SU-DHL-6 (cell line): ENCODE measurements around the gene AARS2.
A peak's percentile ranks its signal among the peaks of the same experiment; 100 is the strongest.
"Not testable (repeated sequence)": the region's sequence is repeated elsewhere in the genome, so short reads cannot be mapped to it uniquely, and the experiment has no call there.

Experiments used
- H2AFZ ChIP-seq: fragments of 200-600 bp; sonication (generic); 2 replicates; pipeline ENCODE4 v1.6.1; 2014; ENCODE audit warnings: low read depth, mild to moderate bottlenecking, moderate library complexity, mixed read lengths, antibody characterized with exemption, low read length; ENCODE audit not compliant: severe bottlenecking
- H3F3A ChIP-seq: fragments of 200-600 bp; shearing (Covaris generic); 2 replicates; pipeline ENCODE4 v1.6.0; 2016; ENCODE audit warnings: antibody characterized with exemption, mild to moderate bottlenecking; ENCODE audit not compliant: insufficient read depth
- H3K27ac ChIP-seq: fragments of 200-600 bp; sonication (generic); 2 replicates; pipeline ENCODE4 v1.5.1; 2016; ENCODE audit warnings: low read depth, mild to moderate bottlenecking, low read length, moderate library complexity, mixed read lengths
- H3K27me3 ChIP-seq: fragments of 200-600 bp; sonication (generic), shearing (Covaris generic); 2 replicates; pipeline ENCODE4 v1.6.0; 2014; ENCODE audit warnings: mild to moderate bottlenecking, low read length
- H3K36me3 ChIP-seq: fragments of 200-600 bp; sonication (generic); 2 replicates; pipeline ENCODE4 v1.6.1; 2014; ENCODE audit warnings: mild to moderate bottlenecking, low read length, mixed read lengths
- H3K4me2 ChIP-seq: fragments of 300-600, 200-600 bp; shearing (Covaris generic), sonication (generic); 2 replicates; pipeline ENCODE4 v1.6.0; 2014; ENCODE audit warnings: low read length, low read depth, mild to moderate bottlenecking; ENCODE audit not compliant: poor library complexity, severe bottlenecking
- H3K4me3 ChIP-seq: fragments of 200-600 bp; sonication (generic); 2 replicates; pipeline ENCODE4 v1.5.1; 2014; ENCODE audit warnings: antibody characterized with exemption, low read length, mild to moderate bottlenecking, mixed read lengths; ENCODE audit not compliant: insufficient read depth, poor library complexity, severe bottlenecking
- H3K79me2 ChIP-seq: fragments of 200-600 bp; sonication (generic); 2 replicates; pipeline ENCODE4 v1.6.1; 2014; ENCODE audit warnings: mild to moderate bottlenecking, low read length, moderate library complexity; ENCODE audit not compliant: insufficient read depth
- H3K9ac ChIP-seq: fragments of 200-600 bp; sonication (generic); 2 replicates; pipeline ENCODE4 v1.7.0; 2014; ENCODE audit warnings: mild to moderate bottlenecking, low read length
- H3K9me2 ChIP-seq: fragments of 200-600 bp; sonication (generic); replicated peaks from 2 replicates; pipeline ENCODE4 v1.6.1; 2014; ENCODE audit warnings: low read length; ENCODE audit not compliant: insufficient read depth
- H3K9me3 ChIP-seq: fragments of 200-600 bp; sonication (generic); 2 replicates; pipeline ENCODE4 v1.6.1; 2014; ENCODE audit warnings: low read length, mixed read lengths; ENCODE audit not compliant: insufficient read depth
- H4K20me1 ChIP-seq: fragments of 200-600 bp; sonication (generic); 2 replicates; pipeline ENCODE4 v1.6.1; 2014; ENCODE audit warnings: low read depth, mild to moderate bottlenecking, antibody characterized with exemption, low read length, moderate library complexity, mixed read lengths
- CTCF ChIP-seq: fragments of 200-600 bp; sonication (generic); IDR thresholded peaks from one replicate; pipeline ENCODE4 v1.5.1; 2017; ENCODE audit warnings: antibody characterized with exemption, mild to moderate bottlenecking, low read length, moderate library complexity; ENCODE audit not compliant: insufficient read depth, poor library complexity, severe bottlenecking
- EZH2phosphoT487 ChIP-seq: fragments of 200-600 bp; sonication (generic), shearing (Covaris generic); conservative IDR thresholded peaks from 2 replicates; pipeline ENCODE4 v1.6.1; 2018; ENCODE audit warnings: mild to moderate bottlenecking, antibody characterized with exemption, low read length, moderate library complexity, mixed read lengths

The AARS2 gene

DNA sequence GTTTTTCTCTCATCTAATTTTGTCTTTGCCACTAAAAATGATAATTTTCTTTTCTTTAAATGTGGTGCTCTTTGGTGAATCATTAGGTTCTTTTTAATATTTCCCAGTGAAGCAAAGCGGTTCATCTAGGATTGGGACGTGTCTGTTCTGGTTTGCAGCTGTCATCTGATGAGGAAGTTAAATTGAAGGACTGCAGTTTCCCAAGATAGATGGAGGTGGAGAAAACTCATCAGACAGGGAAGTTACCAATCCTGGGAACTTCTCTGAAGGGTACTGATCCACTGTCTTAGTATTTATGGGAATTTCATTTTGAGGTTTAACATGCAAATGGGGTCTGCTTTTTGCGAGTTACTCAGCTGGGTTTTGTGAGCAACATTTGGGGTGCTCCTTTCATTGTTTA lies 2.4 kb upstream of the AARS2 start:
- Histone ChIP-seq H3K27me3 (no peaks in the 10 kb centered on the region), H3K4me3 (no peak overlapping the region), H3K4me2 (no peak overlapping the region), H3K9me3 (no peaks in the 10 kb centered on the region), H4K20me1 (no peaks in the 10 kb centered on the region), H2AFZ (no peak overlapping the region), H3K27ac (no peak overlapping the region), H3K36me3 (no peaks in the 10 kb centered on the region; the same call in 1 of the 2 replicates), H3F3A (no peaks in the 10 kb centered on the region), H3K9ac (no peak overlapping the region), H3K9me2 (no peaks in the 10 kb centered on the region), H3K79me2 (peaks cover 12% of the 10 kb centered on the region; the same call in 1 of the 2 replicates)
- TF ChIP-seq EZH2phosphoT487, result no peak
- no peak for TF ChIP-seq CTCF

DNA sequence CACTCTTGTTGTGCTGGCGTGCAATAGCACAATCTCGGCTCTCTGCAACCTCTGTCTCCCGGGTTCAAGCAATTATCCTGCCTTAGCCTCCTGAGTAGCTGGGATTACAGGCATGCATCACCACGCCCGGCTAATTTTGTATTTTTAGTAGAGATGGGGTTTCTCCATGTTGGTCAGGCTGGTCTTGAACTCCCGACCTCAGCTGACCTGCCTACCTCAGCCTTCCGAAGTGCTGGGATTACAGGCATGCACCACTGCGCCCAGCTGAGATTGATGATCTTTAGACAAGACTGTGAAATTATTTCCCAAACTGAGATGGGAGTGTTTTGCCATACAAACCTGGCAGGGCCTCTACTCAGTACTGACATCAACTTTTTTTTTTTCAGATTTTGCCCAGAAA lies 1.5 kb upstream of the AARS2 start:
- H3K4me2 ChIP-seq, H3K9ac ChIP-seq, H3K9me3 ChIP-seq, H3K36me3 ChIP-seq, H2AFZ ChIP-seq, H4K20me1 ChIP-seq, H3K27ac ChIP-seq, H3K27me3 ChIP-seq, H3K4me3 ChIP-seq, H3F3A ChIP-seq, H3K9me2 ChIP-seq: not testable (repeated sequence)
- peaks cover 12% of the 10 kb centered on the region; the same call in 1 of the 2 replicates for H3K79me2 ChIP-seq

DNA sequence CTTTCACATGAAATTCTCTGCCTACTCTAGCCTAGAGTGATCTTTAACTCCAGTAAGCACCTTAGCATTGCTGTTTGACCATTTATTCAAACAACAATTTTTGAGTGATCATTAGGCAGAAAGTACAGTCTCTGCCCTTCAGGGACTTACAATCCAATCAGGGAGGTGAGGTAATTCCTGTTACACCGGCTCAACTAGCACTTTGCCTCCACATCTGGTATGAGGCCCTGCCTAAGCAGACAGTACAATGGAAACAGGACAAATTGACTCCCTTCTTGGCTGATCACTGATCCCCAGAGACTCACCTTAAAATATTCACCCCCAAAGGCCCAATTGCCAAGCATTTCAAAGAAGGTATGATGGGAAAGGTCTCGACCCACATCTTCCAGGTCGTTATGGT lies 1.4 kb downstream of the AARS2 start:
- no peak overlapping the region for H2AFZ ChIP-seq
- peak overlapping the region; percentile 75 for H3K4me2 ChIP-seq
- H3K79me2 ChIP-seq, result peaks cover 12% of the 10 kb centered on the region; the same call in 1 of the 2 replicates
- H3K27ac ChIP-seq, result no peak overlapping the region
- H3K27me3 ChIP-seq, result no peaks in the 10 kb centered on the region
- peak overlapping the region; percentile 67 for H3K4me3 ChIP-seq
- H3K9me2 ChIP-seq, result no peaks in the 10 kb centered on the region
- no peak overlapping the region for H3K9ac ChIP-seq
- H3K36me3 ChIP-seq, result no peaks in the 10 kb centered on the region; the same call in 1 of the 2 replicates
- TF ChIP-seq EZH2phosphoT487, result no peak
- no peak for TF ChIP-seq CTCF
- H4K20me1 ChIP-seq, result no peaks in the 10 kb centered on the region
- no peaks in the 10 kb centered on the region for H3F3A ChIP-seq
- no peaks in the 10 kb centered on the region for H3K9me3 ChIP-seq

- no peak for TF ChIP-seq EZH2phosphoT487
- TF ChIP-seq CTCF, result no peak
- Histone ChIP-seq H3K27me3 (no peaks in the 10 kb centered on the region), H3K9me2 (no peaks in the 10 kb centered on the region), H4K20me1 (no peaks in the 10 kb centered on the region), H2AFZ (no peak overlapping the region), H3K9me3 (no peaks in the 10 kb centered on the region), H3K36me3 (no peaks in the 10 kb centered on the region; the same call in 1 of the 2 replicates), H3K9ac (no peak overlapping the region), H3F3A (no peaks in the 10 kb centered on the region), H3K79me2 (peaks cover 12% of the 10 kb centered on the region; the same call in 1 of the 2 replicates), H3K4me3 (no peak overlapping the region), H3K4me2 (no peak overlapping the region), H3K27ac (no peak overlapping the region)
These were observed 1.8 kb downstream of the AARS2 start for GRCh38 chr6:44311304-44311703.
